ENCODE results near the gene ALS2CL.

DNA sequence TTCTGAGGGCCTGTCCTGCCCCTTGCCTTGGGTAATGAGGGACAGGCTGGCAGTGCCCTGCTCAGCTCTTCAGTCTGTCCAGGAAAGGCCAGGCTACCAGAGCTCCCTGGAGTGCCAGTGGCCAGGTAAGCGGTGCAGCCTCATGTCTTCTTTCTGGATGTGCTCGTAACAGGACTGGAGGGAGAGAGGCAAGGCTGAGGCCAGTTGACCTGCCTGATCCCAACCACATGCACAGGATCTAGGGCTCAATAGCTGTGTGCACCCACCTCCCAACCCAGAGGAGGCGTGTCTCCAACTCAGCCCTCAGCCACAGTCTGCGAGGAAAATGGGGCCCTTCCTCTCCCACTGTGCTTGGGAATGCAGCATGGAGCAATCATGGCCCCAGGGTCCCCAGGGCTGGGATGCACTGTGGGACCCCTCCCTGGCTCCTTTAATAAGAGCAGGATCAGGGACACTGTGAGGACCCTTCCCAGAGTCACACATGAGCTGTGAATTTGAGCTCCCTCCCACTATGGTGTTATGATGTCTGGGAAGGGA, 22.5 kb downstream of the ALS2CL start:
- TF ChIP-seq NFE2L2 (conservative IDR thresholded peaks at IDR 0.05; ENCODE audit: low read length) (no peak), CHD2 (IDR thresholded peaks at IDR 0.05; ENCODE audit: low read length, partially characterized antibody) (no peak)
- TF ChIP-seq, protein P1, sequence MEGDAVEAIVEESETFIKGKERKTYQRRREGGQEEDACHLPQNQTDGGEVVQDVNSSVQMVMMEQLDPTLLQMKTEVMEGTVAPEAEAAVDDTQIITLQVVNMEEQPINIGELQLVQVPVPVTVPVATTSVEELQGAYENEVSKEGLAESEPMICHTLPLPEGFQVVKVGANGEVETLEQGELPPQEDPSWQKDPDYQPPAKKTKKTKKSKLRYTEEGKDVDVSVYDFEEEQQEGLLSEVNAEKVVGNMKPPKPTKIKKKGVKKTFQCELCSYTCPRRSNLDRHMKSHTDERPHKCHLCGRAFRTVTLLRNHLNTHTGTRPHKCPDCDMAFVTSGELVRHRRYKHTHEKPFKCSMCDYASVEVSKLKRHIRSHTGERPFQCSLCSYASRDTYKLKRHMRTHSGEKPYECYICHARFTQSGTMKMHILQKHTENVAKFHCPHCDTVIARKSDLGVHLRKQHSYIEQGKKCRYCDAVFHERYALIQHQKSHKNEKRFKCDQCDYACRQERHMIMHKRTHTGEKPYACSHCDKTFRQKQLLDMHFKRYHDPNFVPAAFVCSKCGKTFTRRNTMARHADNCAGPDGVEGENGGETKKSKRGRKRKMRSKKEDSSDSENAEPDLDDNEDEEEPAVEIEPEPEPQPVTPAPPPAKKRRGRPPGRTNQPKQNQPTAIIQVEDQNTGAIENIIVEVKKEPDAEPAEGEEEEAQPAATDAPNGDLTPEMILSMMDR (IDR thresholded peaks at IDR 0.05) = no peak
